SU-DHL-6 (cell line): ENCODE measurements around the gene SIRT7.

Experiments used
- CTCF ChIP-seq: fragments of 200-600 bp; sonication (generic); IDR thresholded peaks from one replicate; pipeline ENCODE4 v1.5.1; 2017; ENCODE audit warnings: antibody characterized with exemption, mild to moderate bottlenecking, low read length, moderate library complexity; ENCODE audit not compliant: insufficient read depth, poor library complexity, severe bottlenecking
- EZH2phosphoT487 ChIP-seq: fragments of 200-600 bp; sonication (generic), shearing (Covaris generic); conservative IDR thresholded peaks from 2 replicates; pipeline ENCODE4 v1.6.1; 2018; ENCODE audit warnings: mild to moderate bottlenecking, antibody characterized with exemption, low read length, moderate library complexity, mixed read lengths

- TF ChIP-seq CTCF = no peak
- no peak for TF ChIP-seq EZH2phosphoT487
These were observed 38.9 kb downstream of the SIRT7 start for GRCh38 chr17:81879121-81879520.
